Stimulated activated CD8-positive, alpha-beta memory T cell treated with anti-CD3 and anti-CD28 coated beads, Interleukin-4, amount 100 ng/mL, for 48 hours (primary cell): Measurements from ENCODE around the gene VSIG10.
"Not testable (repeated sequence)": the region's sequence is repeated elsewhere in the genome, so short reads cannot be mapped to it uniquely, and the experiment has no call there.

Experiments used
- DNase-seq: peaks from one replicate; pipeline ENCODE4 v3.0.0-alpha.2; 2020

The VSIG10 gene

GRCh38 chr12:118032188-118032587 lies 71.6 kb downstream of the VSIG10 start:
- DNase-seq: no peak

GRCh38 chr12:118029166-118029565 lies 74.6 kb downstream of the VSIG10 start:
- DNase-seq: no peak

GRCh38 chr12:118025168-118025567 lies 78.6 kb downstream of the VSIG10 start:
- no peak for DNase-seq

GRCh38 chr12:118023301-118023860 lies 80.4 kb downstream of the VSIG10 start:
- no peak for DNase-seq

GRCh38 chr12:118022728-118023109 lies 81.1 kb downstream of the VSIG10 start:
- DNase-seq: no peak

GRCh38 chr12:118022097-118022727 lies 81.6 kb downstream of the VSIG10 start:
- DNase-seq: not testable (repeated sequence)

- DNase-seq: no peak
Measured at GRCh38 chr12:118020036-118020435, 83.8 kb downstream of the VSIG10 start.

- no peak for DNase-seq
Measured at GRCh38 chr12:118017926-118018325, 85.9 kb downstream of the VSIG10 start.

GRCh38 chr12:118016424-118017264 lies 87.2 kb downstream of the VSIG10 start, which contains the start of gene RFC5:
Gene RFC5, plus strand, starts transcription at chr12:118016703. Its CDS starts 125 bp downstream, at chr12:118016828.
- peak; percentile 99 for DNase-seq

GRCh38 chr12:118015944-118016343 lies 87.9 kb downstream of the VSIG10 start:
- no peak for DNase-seq

- no peak for DNase-seq
Measured at GRCh38 chr12:118015306-118015705, 88.5 kb downstream of the VSIG10 start.
